Panc1 (cell line): ENCODE results near the gene CLRN3.

Source experiments
- CTCF ChIP-seq: fragments of 450-650 bp; IDR thresholded peaks from 2 replicates; pipeline ENCODE4 v1.5.1; 2017; ENCODE audit warnings: mild to moderate bottlenecking
- POLR2AphosphoS5 ChIP-seq: IDR thresholded peaks from 2 replicates; pipeline ENCODE4 v1.6.1; 2012; ENCODE audit warnings: mild to moderate bottlenecking, low read depth, low read length, moderate library complexity

DNA sequence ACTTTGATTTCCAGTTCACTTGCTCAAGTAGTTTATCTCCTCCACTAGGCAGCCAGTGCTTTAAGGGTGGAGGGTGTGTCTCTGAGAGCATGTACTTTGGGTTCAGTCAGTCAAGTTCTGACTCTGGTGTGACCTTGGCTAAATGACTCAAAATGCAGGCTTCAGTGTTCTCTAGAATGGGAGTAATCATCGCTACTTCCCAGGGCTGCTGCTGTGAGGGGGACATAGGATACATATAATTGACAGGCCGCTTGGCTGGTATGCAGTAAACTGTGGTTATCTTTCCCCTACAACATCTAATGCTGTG lies 17.7 kb upstream of the CLRN3 start:
- no peak for TF ChIP-seq CTCF
- TF ChIP-seq POLR2AphosphoS5, result no peak
